ENCODE results near the gene IGSF23.

Gene IGSF23

GRCh38 chr19:44617110-44617880 is 3.9 kb downstream of the IGSF23 start:
- DNase-seq (ENCODE audit: low spot score) = no peak
- no peak overlapping the region for H3K27ac ChIP-seq
- ChIA-PET POLR2A (ENCODE audit: low non-redundant PET) (no interaction called here), CTCF (interaction anchor here (0.7 to 0.8 kb wide), 3 partner anchors 27 to 33 kb away, joined by 3 to 5 read pairs (median 3); partner anchors contain the start of gene PVR)
- TF ChIP-seq CTCF (conservative IDR thresholded peaks at IDR 0.05; ENCODE audit: low read depth) = no peak

- H3K27ac ChIP-seq = no peak overlapping the region
- no peak for TF ChIP-seq CTCF (conservative IDR thresholded peaks at IDR 0.05; ENCODE audit: low read depth)
- POLR2A ChIA-PET (ENCODE audit: low non-redundant PET) = no interaction called here
- CTCF ChIA-PET = interaction anchor here (1.0 kb wide), 1 partner anchor 9 kb away, joined by 6 read pairs; no protein-coding TSS in a partner anchor
- no peak for DNase-seq (ENCODE audit: low spot score)
Measured at GRCh38 chr19:44618640-44619357, 5.4 kb downstream of the IGSF23 start.

- TF ChIP-seq CTCF (conservative IDR thresholded peaks at IDR 0.05; ENCODE audit: low read depth) = no peak
- no peak overlapping the region for H3K27ac ChIP-seq
- ChIA-PET CTCF (no interaction called here), POLR2A (ENCODE audit: low non-redundant PET) (no interaction called here)
- no peak for DNase-seq (ENCODE audit: low spot score)
Measured at GRCh38 chr19:44620667-44621066, 7.3 kb downstream of the IGSF23 start.

GRCh38 chr19:44621367-44621766 is 8.0 kb downstream of the IGSF23 start:
- ChIA-PET POLR2A (ENCODE audit: low non-redundant PET) (no interaction called here), CTCF (no interaction called here)
- DNase-seq (ENCODE audit: low spot score) = no peak
- H3K27ac ChIP-seq = no peak overlapping the region
- no peak for TF ChIP-seq CTCF (conservative IDR thresholded peaks at IDR 0.05; ENCODE audit: low read depth)

GRCh38 chr19:44623080-44623479 is 9.7 kb downstream of the IGSF23 start:
- no peak overlapping the region for H3K27ac ChIP-seq
- ChIA-PET CTCF (interaction anchor here (0.7 kb wide), 1 partner anchor 1432 kb away, joined by 3 read pairs; no protein-coding TSS in a partner anchor), POLR2A (ENCODE audit: low non-redundant PET) (no interaction called here)
- no peak for TF ChIP-seq CTCF (conservative IDR thresholded peaks at IDR 0.05; ENCODE audit: low read depth)
- DNase-seq (ENCODE audit: low spot score) = no peak

- no peak overlapping the region for H3K27ac ChIP-seq
- TF ChIP-seq CTCF (conservative IDR thresholded peaks at IDR 0.05; ENCODE audit: low read depth) = no peak
- POLR2A ChIA-PET (ENCODE audit: low non-redundant PET) = no interaction called here
- DNase-seq (ENCODE audit: low spot score) = no peak
- CTCF ChIA-PET = interaction anchor here (0.7 kb wide), 1 partner anchor 1431 kb away, joined by 3 read pairs; no protein-coding TSS in a partner anchor
Measured at GRCh38 chr19:44623626-44624025, 10.3 kb downstream of the IGSF23 start.

Measured in RWPE1 (cell line).